ENCODE measurements around the gene CBX4. TPM values are rescaled to one million over a fixed set of nuclear protein-coding genes. Genes with fewer than 3 reads are reported as not detected.

Gene CBX4
- polyA plus RNA-seq, 1 donor (not counting 4 experiments of a cell fraction or from before 2014, with no cell fraction given): 7.0 TPM

GRCh38 chr17:79875511-79875910 is 36.3 kb upstream of the CBX4 start:
- dilution Hi-C loops (cut with MboI; ENCODE audit: extremely low pct_ligation_motif_present, low sequenced_read_pairs): no loop called here
- no peak for FAIRE-seq
- H3K4me2 ChIP-seq (ENCODE audit: control insufficient read depth, extremely low read depth, insufficient read depth, low read depth, low read length): no peak overlapping the region

DNA sequence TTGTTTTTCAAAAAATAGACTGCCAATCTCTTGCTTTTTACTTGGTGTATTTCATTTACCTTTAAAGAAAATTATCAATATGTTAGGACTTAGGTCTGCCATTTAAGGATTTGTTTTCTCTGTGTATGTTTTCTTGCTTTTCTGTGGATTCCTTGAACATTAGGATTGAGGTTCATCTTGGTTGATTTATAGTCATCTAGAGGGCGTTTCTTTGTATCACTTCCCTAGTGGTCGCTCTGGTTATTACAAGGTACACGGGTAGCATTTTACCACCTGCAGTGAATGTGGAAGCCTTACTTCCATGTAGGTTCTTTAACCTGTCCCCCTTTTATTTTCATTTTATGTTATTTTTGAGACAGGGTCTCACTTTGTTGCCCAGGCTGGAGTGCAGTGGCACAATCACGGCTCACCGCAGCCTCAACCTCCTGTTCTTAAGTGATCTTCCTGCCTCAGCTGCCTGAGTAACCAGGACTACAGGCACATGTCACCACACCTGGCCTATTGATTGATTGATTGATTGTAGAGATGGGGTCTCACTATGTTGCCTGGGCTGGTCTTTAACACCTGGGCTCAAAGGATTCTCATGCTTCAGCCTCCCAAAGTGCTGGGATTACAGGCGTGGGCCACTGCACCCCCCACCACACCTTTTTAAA is 35.2 kb upstream of the CBX4 start:
- Histone ChIP-seq H3K9ac (ENCODE audit: control insufficient read depth, extremely low read depth, insufficient read depth, low read length) (no peak overlapping the region), H3K27ac (ENCODE audit: control insufficient read depth, insufficient read depth, low read length) (no peak overlapping the region), H3K9me3 (ENCODE audit: control insufficient read depth, low read depth, low read length) (no peaks in the 10 kb centered on the region), H3K79me2 (ENCODE audit: control insufficient read depth, insufficient read depth, low read length) (no peaks in the 10 kb centered on the region), H4K20me1 (ENCODE audit: control insufficient read depth, extremely low read depth, insufficient read depth, low read length) (no peaks in the 10 kb centered on the region), H3K4me2 (ENCODE audit: control insufficient read depth, extremely low read depth, insufficient read depth, low read depth, low read length) (no peak overlapping the region), H3K27me3 (ENCODE audit: control insufficient read depth, extremely low read depth, insufficient read depth, low read length) (peaks cover 7% of the 10 kb centered on the region), H3K4me3 (ENCODE audit: control insufficient read depth in 2 of 3, extremely low read depth in 1 of 3, insufficient read depth in 2 of 3, low read depth in 1 of 3, low read length in 3 of 3) (no peak overlapping the region), H3K4me1 (ENCODE audit: control insufficient read depth, extremely low read depth, insufficient read depth, low read length) (no peaks in the 10 kb centered on the region), H3K36me3 (ENCODE audit: control insufficient read depth in 2 of 2, extremely low read depth in 1 of 2, insufficient read depth in 2 of 2, low read length in 2 of 2) (no peaks in the 10 kb centered on the region), H2AFZ (ENCODE audit: control insufficient read depth, low read length) (no peak overlapping the region), H3K9me1 (ENCODE audit: control insufficient read depth, extremely low read depth, insufficient read depth, low read length) (no peaks in the 10 kb centered on the region)
- TF ChIP-seq EZH2 (IDR thresholded peaks at IDR 0.05; ENCODE audit: low read length): no peak
- TF ChIP-seq, protein P1, sequence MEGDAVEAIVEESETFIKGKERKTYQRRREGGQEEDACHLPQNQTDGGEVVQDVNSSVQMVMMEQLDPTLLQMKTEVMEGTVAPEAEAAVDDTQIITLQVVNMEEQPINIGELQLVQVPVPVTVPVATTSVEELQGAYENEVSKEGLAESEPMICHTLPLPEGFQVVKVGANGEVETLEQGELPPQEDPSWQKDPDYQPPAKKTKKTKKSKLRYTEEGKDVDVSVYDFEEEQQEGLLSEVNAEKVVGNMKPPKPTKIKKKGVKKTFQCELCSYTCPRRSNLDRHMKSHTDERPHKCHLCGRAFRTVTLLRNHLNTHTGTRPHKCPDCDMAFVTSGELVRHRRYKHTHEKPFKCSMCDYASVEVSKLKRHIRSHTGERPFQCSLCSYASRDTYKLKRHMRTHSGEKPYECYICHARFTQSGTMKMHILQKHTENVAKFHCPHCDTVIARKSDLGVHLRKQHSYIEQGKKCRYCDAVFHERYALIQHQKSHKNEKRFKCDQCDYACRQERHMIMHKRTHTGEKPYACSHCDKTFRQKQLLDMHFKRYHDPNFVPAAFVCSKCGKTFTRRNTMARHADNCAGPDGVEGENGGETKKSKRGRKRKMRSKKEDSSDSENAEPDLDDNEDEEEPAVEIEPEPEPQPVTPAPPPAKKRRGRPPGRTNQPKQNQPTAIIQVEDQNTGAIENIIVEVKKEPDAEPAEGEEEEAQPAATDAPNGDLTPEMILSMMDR (optimal IDR thresholded peaks at IDR 0.05 in 1 of 3, IDR thresholded peaks at IDR 0.05 in 1 of 3, conservative IDR thresholded peaks at IDR 0.05 in 1 of 3; ENCODE audit: extremely low read depth in 1 of 3, insufficient read depth in 2 of 3, low read length in 3 of 3): peak in 2 of 3 experiments; percentile 36 to 46
- dilution Hi-C loops (cut with MboI; ENCODE audit: extremely low pct_ligation_motif_present, low sequenced_read_pairs): no loop called here
- no peak for DNase-seq (ENCODE audit: low read depth, low spot score)
- peak; percentile 69 for FAIRE-seq

More at GRCh38 chr17:79875511-79875910, 36.3 kb upstream of the CBX4 start:
- Histone ChIP-seq H3K27me3 (ENCODE audit: control insufficient read depth, extremely low read depth, insufficient read depth, low read length) (peaks cover 7% of the 10 kb centered on the region), H3K36me3 (ENCODE audit: control insufficient read depth in 2 of 2, extremely low read depth in 1 of 2, insufficient read depth in 2 of 2, low read length in 2 of 2) (no peaks in the 10 kb centered on the region), H3K4me3 (ENCODE audit: control insufficient read depth in 2 of 3, extremely low read depth in 1 of 3, insufficient read depth in 2 of 3, low read depth in 1 of 3, low read length in 3 of 3) (no peak overlapping the region), H3K9me3 (ENCODE audit: control insufficient read depth, low read depth, low read length) (no peaks in the 10 kb centered on the region), H3K9me1 (ENCODE audit: control insufficient read depth, extremely low read depth, insufficient read depth, low read length) (no peaks in the 10 kb centered on the region), H3K4me1 (ENCODE audit: control insufficient read depth, extremely low read depth, insufficient read depth, low read length) (no peaks in the 10 kb centered on the region), H4K20me1 (ENCODE audit: control insufficient read depth, extremely low read depth, insufficient read depth, low read length) (no peaks in the 10 kb centered on the region), H2AFZ (ENCODE audit: control insufficient read depth, low read length) (no peak overlapping the region), H3K79me2 (ENCODE audit: control insufficient read depth, insufficient read depth, low read length) (no peaks in the 10 kb centered on the region), H3K27ac (ENCODE audit: control insufficient read depth, insufficient read depth, low read length) (no peak overlapping the region), H3K9ac (ENCODE audit: control insufficient read depth, extremely low read depth, insufficient read depth, low read length) (no peak overlapping the region)
- TF ChIP-seq EZH2 (IDR thresholded peaks at IDR 0.05; ENCODE audit: low read length): no peak
- TF ChIP-seq, protein P1 (optimal IDR thresholded peaks at IDR 0.05 in 1 of 3, IDR thresholded peaks at IDR 0.05 in 1 of 3, conservative IDR thresholded peaks at IDR 0.05 in 1 of 3; ENCODE audit: extremely low read depth in 1 of 3, insufficient read depth in 2 of 3, low read length in 3 of 3): no peak
- no peak for DNase-seq (ENCODE audit: low read depth, low spot score)

Data from keratinocyte (primary cell).